OCI-LY3 (cell line): ENCODE measurements around the gene DUSP6.

Source experiments
- CTCF ChIP-seq: fragments of 200-600, 300-600 bp; sonication (generic); IDR thresholded peaks from 2 replicates; pipeline ENCODE4 v1.5.1; 2014; ENCODE audit warnings: antibody characterized with exemption, low read length, low read depth
- EZH2phosphoT487 ChIP-seq: fragments of 200-600 bp; shearing (Covaris generic); IDR thresholded peaks from 2 replicates; pipeline ENCODE4 v1.6.1; 2018; ENCODE audit warnings: antibody characterized with exemption, mixed run types, low read depth

- TF ChIP-seq CTCF: no peak
- no peak for TF ChIP-seq EZH2phosphoT487
These were observed 7.5 kb downstream of the DUSP6 start for GRCh38 chr12:89344862-89345202.
